HCT116 (cell line): ENCODE measurements around the gene FKBP9.
"Not testable (repeated sequence)": the region's sequence is repeated elsewhere in the genome, so short reads cannot be mapped to it uniquely, and the experiment has no call there.

ENCODE experiments used
- CTCF ChIP-seq, 3 experiments: fragments of 200-600 bp in 1 of 3; sonication (generic) in 1 of 3; IDR thresholded peaks in 2 of 3; conservative IDR thresholded peaks in 1 of 3; 2 replicates each; pipeline ENCODE4 v1.5.1; 2012 to 2017; ENCODE audit warnings: low read depth in 2 of 3, low read length in 2 of 3, antibody characterized with exemption in 1 of 3, borderline replicate concordance in 1 of 3, control low read depth in 1 of 3, mild to moderate bottlenecking in 1 of 3, mixed read lengths in 1 of 3, mixed run types in 1 of 3, moderate library complexity in 1 of 3; ENCODE audit not compliant: insufficient read depth in 1 of 3
- REST ChIP-seq: IDR thresholded peaks from 2 replicates; pipeline ENCODE4 v1.6.1; 2012; ENCODE audit warnings: low read depth

GRCh38 chr7:32966489-32967267 is 9.4 kb downstream of the FKBP9 start:
- not testable (repeated sequence) for TF ChIP-seq CTCF (IDR thresholded peaks at IDR 0.05 in 2 of 3, conservative IDR thresholded peaks at IDR 0.05 in 1 of 3; ENCODE audit: borderline replicate concordance in 1 of 3, insufficient read depth in 1 of 3, low read depth in 2 of 3, low read length in 2 of 3); REST
